GM19397 (cell line): ENCODE measurements around the gene MAP2K1.
"Not testable (repeated sequence)": the region's sequence is repeated elsewhere in the genome, so short reads cannot be mapped to it uniquely, and the experiment has no call there.

Source experiments
- ATAC-seq: cut with Tn5 transposase; IDR thresholded peaks from one replicate; pipeline ENCODE4 v1.9.1; 2021; ENCODE audit warnings: mild to moderate bottlenecking, moderate library complexity; ENCODE audit not compliant: unreplicated experiment

Gene MAP2K1

DNA sequence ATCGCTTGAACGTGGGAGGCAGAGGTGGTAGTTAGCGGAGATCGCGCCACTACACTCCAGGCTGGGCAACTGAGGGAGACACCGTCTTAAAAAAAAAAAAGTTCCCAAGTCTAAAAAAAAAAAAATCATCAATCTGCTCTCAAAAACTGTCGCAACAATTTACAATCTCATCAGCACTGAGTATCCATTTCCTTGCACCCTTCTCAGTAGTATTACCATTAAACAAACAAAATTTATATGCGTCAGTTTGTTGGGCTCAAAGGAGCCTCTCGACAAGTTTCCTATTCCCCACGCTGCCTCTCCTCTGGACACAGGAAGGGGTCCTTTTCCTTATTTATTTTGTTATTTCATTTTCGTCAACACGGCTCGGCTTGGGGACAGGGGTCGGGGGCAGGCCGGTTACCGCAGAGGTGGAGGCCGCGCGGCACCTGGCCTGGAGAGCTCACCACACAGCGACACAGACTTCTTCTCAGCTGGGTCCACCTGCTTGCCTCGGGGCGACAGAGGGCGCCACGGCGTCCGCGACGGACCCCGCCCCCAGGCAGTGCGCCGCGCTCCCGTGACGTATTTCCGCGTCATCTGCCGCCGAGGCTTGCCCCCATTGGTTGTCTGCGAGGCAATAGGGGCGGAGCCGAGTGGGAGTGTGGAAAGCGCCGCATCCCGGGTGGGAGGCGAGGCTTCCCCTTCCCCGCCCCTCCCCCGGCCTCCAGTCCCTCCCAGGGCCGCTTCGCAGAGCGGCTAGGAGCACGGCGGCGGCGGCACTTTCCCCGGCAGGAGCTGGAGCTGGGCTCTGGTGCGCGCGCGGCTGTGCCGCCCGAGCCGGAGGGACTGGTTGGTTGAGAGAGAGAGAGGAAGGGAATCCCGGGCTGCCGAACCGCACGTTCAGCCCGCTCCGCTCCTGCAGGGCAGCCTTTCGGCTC, at the start of gene MAP2K1:
TSS of gene MAP2K1 (plus strand) at position 709 of the 920 bp plus-strand sequence. CDS start 436 bp downstream, outside the sequence.
- ATAC-seq, result peak; percentile 82

DNA sequence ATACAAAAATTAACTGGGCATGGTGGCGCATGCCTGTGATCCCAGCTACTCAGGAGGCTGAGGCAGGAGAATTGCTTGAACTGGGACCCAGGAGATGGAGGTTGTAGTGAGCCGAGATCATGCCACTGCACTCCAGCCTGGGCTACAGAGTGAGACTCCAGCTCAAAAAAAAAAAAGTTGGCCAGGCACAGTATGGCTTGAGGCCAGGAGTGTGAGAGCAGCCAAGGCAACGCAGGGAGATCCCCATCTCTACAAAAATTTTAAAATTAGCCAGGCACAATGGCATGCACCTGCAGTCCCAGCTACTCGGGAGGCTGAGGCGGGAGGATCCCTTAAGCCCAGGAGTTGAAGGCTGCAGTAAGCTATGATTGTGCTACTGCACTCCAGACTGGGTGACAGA, 38.2 kb upstream of the MAP2K1 start:
- not testable (repeated sequence) for ATAC-seq

DNA sequence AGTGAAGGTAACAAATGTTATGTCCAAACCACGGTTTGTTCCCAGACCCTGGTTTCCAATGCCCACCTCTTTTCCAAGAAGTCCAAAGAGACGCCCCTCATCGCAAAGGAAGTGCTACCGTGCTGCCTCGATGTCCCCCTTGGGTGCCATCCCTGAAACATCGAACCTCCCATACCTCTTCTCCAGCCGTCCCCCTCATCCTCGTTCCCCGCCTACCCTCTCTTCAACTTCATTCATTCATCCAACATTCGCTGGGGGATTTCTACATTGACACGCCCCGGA, 30.7 kb upstream of the MAP2K1 start:
- no peak for ATAC-seq

DNA sequence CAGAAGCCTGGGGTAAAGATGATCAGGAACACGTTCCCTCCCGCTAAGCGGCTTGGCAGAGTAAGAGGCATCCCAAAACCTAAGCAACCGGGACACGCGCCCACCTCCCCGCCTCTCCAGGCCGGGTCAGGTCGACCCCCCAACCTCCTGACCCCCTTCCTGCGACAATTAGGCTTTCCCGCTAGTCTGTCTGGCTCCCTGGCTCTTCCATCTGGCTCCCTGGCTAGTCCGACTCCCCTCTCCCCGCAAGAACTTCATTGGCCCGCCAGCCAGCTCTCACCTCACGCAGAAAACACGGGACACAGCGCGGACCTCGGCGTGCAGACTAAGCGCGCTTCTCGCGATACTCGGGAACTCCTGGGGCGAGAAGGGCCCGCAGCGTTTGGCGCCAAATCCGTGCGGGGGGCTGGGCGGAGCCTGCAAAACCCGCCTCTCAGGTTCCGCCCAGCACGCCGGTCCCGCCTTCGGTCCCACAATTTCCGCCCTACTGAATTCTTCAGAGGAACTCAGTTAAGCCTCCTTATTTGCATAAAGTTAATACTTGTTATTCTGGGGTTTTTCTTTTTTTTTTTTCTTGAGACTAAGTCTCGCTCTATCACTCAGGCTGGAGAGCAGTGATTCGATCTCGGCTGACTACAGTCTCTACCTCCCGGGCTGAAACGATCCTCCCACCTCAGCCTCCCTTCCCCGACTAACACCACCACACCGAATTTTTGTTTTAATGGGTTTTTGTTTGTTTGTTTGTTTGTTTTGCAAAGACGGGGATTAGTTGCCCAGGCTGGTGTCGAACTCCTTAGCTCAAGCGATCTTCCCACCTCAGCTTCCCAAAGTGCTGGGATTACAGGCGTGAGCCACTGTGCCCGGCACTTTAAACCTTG, 30.1 kb upstream of the MAP2K1 start, which contains the start of gene TIPIN:
TSS of gene TIPIN (minus strand) at position 327 of the 878 bp plus-strand sequence. CDS start 3,738 bp downstream, outside the sequence.
- peak; percentile 97 for ATAC-seq

DNA sequence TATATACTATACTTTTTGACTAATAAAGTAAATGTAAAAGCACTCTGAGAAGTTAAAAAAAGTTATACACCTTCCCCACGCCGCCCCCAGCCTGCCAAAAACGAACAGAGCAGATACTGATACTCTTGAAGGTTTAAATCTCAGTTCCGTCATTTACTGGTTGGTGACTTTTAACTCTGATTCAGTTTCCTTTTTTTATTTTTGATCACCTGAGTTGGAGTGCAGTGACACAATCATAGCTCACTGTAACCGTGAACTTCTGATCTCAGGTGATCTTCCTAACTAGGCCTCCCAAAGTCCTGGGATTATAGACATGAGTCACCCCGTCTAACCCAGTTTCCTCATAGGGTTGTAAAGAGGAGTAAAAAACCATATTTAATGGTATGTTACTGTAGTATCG, 27.0 kb upstream of the MAP2K1 start:
- no peak for ATAC-seq

DNA sequence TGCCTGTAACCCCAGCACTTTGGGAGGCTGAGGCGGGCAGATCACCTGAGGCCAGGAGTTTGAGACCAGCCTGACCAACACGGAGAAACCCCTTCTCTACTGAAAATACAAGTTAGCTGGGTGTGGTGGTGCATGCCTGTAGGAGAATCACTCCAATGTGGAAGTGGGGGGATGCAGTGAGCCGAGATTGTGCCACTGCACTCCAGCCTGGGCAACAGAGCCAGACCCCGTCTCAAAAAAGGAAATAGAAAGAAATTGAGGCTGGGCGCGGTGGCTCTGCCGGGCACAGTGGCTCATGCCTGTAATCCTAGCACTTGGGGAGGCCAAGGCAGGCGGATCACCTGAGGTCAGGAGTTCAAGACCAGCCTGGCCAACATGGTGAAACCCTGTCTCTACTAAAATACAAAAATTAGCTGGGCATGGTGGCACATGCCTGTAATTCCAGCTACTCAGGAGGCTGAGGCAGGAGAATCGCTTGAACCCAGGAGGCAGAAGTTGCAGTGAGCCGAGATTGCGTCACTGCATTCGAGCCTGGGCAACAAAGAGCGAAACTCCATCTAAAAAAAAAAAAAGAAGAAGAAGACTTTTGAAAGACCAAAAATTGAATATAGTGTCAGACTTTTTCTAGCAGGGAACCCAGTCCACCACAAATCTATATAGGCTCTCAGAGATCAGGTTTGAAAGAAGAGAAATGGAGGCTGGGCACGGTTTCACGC, 24.8 kb upstream of the MAP2K1 start:
- not testable (repeated sequence) for ATAC-seq

DNA sequence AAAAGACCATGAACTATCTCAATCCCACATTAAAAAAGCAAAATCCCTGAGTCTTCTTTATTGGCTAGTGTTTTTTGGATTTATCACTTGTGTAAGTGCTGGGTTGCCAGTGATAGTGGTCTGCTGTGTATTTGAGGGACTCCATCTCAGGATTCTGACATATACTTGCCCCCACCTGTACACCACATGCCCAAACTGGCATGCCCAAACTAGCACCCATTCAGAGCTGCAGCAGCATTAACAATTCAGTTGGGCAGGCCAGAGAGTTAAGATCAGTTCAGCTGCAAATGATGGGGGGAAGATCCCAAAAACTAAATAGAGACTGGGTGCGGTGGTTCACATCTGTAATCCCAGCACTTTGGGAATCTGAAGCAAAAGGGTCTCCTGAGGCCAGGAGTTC, 23.9 kb upstream of the MAP2K1 start:
- ATAC-seq, result no peak

DNA sequence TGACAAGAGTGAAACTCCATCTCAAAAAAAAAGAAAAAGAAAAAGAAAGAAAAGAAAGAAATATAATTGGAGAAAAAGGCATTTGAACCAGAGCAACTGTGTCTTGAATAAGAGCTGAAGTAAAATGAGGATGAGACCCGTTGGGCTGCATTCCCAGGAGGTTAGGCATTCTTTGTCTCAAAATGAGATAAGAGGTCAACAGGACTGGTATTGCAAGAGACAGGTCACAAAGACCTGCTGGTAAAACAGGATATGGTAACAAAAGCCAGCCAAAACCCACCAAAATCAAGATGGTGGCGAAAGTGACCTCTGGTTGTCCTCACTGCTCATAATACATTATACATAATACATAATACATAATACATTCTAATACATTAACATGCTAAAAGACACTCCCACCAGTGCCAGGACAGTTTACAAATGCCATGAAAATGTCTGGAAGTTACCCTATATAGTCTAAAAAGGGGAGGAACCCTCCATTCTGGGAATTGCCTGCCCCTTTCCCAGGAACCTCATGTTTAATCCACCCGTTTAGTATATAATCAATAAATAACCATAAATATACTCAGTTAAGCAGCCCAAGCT, 21.7 kb upstream of the MAP2K1 start:
- ATAC-seq, result no peak

DNA sequence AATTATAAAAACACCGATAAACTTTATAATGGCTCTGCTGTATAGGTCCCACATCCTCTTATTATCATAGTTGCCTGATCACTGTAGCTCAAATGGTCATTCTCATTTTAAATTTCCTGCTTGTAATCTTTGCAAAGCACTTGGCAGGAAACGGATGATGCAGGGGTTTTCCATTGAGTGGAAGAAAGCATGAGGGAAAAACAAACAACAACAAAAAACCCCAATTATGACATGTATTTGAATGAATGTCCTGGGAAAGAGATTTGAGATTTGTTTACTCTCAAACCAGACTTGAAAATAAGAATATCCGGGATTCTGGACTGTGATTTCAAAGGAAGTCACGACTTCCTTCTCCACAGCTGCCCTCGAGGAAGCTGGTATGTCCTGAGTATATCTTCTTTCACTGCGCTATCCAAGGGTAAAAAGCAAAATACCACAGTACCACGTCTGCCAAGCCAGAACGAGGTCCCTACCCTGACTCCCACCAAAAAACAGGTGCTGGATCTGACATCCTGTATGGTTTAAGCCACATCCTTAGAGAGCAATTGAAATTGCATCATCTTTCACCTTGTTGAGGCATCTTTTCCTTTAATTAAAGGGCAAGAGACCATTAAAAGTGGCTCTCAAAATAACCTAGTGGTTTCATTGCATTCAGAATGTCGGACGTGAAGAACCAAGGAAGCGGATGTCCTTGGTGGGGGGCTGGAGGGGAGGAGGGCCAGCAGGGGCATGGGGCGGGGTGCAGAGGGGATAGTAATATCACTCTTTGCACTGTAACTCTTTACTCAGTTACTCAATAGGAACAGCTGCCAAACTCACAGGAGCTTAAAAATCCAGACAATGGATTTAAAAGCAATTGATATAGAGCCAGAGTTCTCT, 16.7 kb upstream of the MAP2K1 start:
- no peak for ATAC-seq

DNA sequence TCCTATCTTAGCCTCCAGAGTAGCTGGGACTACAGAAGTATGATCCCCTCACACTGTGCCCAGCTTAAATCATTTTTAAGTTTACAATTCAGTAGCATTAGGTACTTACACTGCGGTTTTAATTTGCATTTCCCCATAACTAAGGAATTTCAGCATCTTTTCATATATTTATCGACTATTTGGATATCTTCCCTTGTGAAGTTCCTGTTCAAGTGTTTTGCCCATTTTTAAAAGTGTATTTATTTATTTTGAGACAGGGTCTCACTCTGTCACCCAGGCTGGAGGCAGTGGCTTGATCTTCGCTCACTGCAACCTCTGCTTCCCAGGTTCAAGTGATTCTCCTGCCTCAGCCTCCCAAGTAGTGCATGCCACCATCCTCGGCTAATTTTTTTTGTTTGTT, 12.5 kb upstream of the MAP2K1 start:
- ATAC-seq, result no peak

DNA sequence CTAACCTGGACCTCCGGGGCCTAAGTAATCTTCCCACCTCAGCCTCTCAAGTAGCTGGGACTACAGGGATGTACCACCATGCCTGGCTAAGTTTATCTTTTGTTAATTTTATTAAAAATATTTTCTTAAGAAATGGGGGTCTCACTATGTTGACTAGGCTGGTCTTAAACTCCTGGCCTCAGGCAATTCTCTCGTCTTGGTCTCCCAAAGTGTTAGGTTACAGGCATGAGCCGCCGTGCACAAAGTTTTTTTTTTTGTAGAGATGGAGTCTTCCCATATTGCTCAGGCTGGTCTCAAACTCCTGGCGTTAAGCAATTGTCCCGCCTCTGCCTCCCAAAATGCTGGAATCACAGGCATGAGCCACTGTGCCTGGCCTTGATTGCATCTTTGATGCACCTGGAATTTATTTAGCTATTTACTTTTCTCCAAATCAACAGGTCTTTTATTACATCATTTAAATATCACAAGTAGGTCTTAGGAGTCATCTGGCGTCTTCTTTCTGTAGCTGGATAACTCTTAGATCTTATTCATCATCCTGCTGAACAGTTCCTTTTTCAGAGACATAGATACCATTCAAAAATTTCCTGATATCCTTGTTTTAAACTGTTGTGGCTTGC, 7.8 kb upstream of the MAP2K1 start:
- no peak for ATAC-seq

DNA sequence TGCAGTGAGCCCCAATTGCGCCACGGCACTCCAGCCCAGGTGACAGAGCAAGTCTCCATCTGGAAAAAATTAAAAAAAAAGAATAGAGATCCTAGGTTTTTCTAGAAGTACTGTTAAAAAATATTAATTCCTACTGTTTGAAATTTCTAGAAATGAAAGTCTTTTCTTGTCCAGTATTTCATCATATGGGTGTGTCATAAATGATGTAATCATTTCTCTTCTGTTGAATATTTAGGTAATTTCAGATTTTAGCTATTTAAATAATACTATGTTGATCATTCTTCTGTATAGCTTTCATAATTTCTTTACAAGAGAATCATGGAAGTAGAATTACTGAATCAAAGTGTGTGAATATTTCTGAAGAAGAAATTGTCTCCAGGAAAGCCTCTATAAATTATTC, 5.3 kb upstream of the MAP2K1 start:
- not testable (repeated sequence) for ATAC-seq

DNA sequence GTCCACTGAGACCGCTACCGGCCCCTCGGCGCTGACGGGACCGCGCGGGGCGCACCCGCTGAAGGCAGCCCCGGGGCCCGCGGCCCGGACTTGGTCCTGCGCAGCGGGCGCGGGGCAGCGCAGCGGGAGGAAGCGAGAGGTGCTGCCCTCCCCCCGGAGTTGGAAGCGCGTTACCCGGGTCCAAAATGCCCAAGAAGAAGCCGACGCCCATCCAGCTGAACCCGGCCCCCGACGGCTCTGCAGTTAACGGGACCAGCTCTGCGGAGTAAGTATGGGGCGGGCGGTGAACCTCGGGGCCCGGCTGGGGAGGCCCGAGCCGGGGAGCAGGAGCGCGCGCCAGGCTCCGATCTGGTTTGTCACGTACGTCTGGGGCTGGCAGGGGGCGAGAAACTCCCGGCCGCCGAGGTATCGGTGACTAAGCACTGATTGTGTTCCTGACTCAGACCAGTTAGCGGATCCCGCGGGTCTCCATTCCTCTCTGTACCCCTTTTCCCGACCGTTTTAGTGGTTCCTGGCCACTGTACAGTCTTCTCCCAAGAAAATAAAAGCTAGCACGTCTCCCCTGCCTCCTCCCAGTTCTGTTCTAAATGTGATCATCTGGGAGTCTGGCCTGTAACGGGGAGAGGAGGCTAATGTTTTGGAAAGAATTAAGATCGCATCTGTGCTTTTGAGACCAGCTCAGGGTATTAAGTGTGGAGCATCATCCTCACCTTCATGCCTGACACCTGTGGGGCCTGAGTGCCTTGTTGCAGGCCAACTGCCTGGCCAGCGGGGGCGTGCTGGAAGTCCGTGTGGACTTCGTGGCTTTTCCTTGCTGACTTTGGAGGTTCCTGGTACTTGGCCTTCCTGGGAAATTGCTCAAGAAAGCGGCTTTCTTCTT, 691 bp downstream of the MAP2K1 start:
- ATAC-seq, result peak; percentile 23

DNA sequence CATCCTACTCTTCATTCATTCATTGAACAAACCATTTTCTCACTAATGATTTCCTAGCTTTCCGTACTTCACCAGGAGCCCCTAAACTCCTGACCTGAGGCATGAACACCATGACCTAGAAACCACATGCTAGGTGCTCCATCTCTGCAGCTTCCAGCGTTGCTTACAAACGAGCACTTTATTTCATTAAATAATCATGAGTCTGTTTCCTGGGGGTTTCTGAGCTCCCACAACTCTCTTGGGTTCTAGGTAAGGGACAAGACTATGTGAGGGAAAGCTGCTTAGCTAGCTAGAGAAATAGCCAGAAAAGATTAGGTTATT, 1.3 kb downstream of the MAP2K1 start:
- ATAC-seq, result no peak

DNA sequence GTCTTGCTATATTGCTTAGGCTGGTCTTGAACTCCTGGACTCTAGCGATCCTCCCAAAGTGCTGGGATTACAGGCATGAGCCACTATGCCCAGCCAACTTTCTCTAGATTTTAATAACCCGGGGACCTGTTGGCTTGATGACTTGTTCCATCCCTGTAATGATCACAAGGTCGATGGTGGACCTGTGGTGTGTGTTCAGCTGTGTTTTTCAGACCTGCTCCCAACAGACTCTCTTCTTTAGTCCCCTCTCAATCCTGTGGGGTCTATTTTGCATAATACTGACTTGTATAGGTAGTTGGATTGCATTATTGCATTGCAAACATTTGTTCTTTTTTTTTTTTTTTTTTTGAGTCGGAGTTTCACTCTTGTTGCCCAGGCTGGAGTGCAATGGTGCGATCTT, 1.9 kb downstream of the MAP2K1 start:
- ATAC-seq, result no peak

DNA sequence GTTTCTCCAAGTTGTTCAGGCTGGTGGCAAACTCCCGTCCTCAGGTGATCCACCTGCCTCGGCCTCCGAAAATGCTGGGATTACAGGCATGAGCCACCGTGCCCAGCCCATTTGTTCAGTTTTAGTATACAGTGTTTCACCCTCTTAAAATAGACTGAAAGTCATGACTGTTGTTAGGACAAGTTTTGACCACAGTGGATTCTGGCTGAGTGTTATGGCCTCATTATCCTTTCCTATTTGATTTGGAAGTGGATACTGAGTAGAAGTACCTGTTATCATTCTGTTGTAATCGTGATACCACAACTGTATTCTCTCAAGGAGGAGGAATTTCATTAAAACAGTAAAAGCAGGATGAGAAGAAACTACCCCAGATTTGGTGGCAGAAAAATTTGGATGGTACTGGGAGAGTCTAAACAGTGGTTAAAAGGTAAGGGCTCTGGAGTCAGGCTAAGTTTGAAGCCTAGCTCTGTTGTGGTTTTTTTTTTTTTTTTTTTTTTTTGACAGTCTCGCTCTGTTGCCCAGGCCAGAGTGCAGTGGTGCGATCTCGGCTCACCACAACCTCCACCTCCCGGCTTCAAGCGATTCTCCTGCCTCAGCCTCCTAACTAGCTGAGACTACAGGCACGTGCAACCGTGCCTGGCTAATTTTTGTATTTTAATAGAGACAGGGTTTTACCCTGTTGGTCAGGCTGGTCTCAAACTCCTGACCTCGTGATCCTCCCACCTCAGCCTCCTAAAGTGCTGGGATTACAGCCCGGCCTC, 2.6 kb downstream of the MAP2K1 start:
- no peak for ATAC-seq

DNA sequence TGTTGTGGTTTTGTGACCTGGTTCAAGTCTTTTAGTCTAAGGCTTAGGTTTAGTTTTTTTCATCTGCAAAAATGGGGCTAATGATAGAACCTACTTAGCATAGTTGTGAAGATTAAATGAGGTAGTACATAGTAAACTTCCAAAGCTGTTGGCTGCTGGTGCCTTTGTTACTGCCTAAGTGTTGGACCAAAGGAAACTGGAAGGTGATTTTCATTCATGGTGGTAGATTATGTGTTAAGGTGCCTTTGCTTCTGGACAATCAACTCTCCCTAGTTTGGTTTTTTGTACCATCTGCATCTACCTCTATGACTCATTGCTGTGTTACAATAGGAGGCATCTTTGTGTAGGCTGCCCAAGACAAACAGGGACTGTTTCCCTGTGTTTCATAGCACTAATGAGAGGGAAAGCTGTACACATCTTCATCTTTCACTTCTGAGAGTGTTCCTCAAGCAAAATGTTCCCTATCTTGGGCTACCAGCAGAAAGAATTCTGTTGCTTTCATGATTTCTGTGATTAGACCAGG, 3.2 kb downstream of the MAP2K1 start:
- ATAC-seq, result no peak

DNA sequence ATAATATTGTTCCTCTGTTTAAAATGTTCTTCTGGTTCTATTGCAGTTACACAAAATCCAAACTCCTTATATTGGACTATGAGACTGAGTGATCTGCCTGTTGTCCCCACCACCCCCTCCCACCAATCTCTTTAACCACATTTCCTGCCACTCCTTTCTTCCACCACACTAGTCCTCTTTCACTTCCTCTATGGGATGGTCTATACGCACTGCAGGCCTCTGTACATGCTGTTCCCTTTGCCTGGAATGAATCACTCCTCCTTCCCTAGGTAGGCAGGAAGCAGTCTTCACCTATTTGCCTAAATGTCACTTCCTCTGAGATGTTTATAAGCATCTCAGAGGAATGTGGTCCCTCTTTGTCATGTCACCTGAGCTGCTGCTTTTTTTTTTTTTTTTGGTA, 4.0 kb downstream of the MAP2K1 start:
- ATAC-seq, result no peak
